ENCODE data around the gene NLRP12.

Gene NLRP12

GRCh38 chr19:53868091-53868891 lies 44.2 kb upstream of the NLRP12 start:
- Histone ChIP-seq H2AFZ (ENCODE audit: low read depth, low read length, severe bottlenecking) (no peak overlapping the region), H3F3A (ENCODE audit: insufficient read depth) (no peaks in the 10 kb centered on the region), H3K4me3 (ENCODE audit: insufficient read depth, low read length, poor library complexity, severe bottlenecking) (no peak overlapping the region), H3K27ac (ENCODE audit: low read depth, low read length) (no peak overlapping the region), H3K9ac (ENCODE audit: low read length) (no peak overlapping the region), H3K9me3 (ENCODE audit: insufficient read depth, low read length) (no peaks in the 10 kb centered on the region), H3K27me3 (ENCODE audit: low read length) (no peaks in the 10 kb centered on the region), H4K20me1 (ENCODE audit: low read depth, low read length) (no peaks in the 10 kb centered on the region), H3K79me2 (ENCODE audit: insufficient read depth, low read length) (no peaks in the 10 kb centered on the region), H3K9me2 (replicated peaks; ENCODE audit: insufficient read depth, low read length) (no peaks in the 10 kb centered on the region), H3K4me2 (ENCODE audit: low read depth, low read length, poor library complexity, severe bottlenecking) (no peak overlapping the region), H3K36me3 (ENCODE audit: low read length) (no peaks in the 10 kb centered on the region)
- TF ChIP-seq EZH2phosphoT487 (conservative IDR thresholded peaks at IDR 0.05; ENCODE audit: low read length) (no peak), CTCF (IDR thresholded peaks at IDR 0.05; ENCODE audit: insufficient read depth, low read length, poor library complexity, severe bottlenecking) (no peak)

GRCh38 chr19:53867225-53868090 lies 43.3 kb upstream of the NLRP12 start, which contains the start of gene MYADM:
Gene MYADM (plus strand): TSS chr19:53867883. CDS start chr19:53873530, 5,647 bp downstream.
- Histone ChIP-seq H3K9ac (ENCODE audit: low read length) (no peak within 1 kb of the TSS), H3K4me3 (ENCODE audit: insufficient read depth, low read length, poor library complexity, severe bottlenecking) (no peak within 1 kb of the TSS)

GRCh38 chr19:53866865-53867224 lies 42.7 kb upstream of the NLRP12 start:
- Histone ChIP-seq H4K20me1 (ENCODE audit: low read depth, low read length) (no peaks in the 10 kb centered on the region), H3K4me2 (ENCODE audit: low read depth, low read length, poor library complexity, severe bottlenecking) (no peak overlapping the region), H3K9ac (ENCODE audit: low read length) (no peak overlapping the region), H3F3A (ENCODE audit: insufficient read depth) (no peaks in the 10 kb centered on the region), H3K9me3 (ENCODE audit: insufficient read depth, low read length) (no peaks in the 10 kb centered on the region), H3K79me2 (ENCODE audit: insufficient read depth, low read length) (no peaks in the 10 kb centered on the region), H3K36me3 (ENCODE audit: low read length) (no peaks in the 10 kb centered on the region), H3K27me3 (ENCODE audit: low read length) (no peaks in the 10 kb centered on the region), H2AFZ (ENCODE audit: low read depth, low read length, severe bottlenecking) (no peak overlapping the region), H3K9me2 (replicated peaks; ENCODE audit: insufficient read depth, low read length) (no peaks in the 10 kb centered on the region), H3K4me3 (ENCODE audit: insufficient read depth, low read length, poor library complexity, severe bottlenecking) (no peak overlapping the region), H3K27ac (ENCODE audit: low read depth, low read length) (no peak overlapping the region)
- TF ChIP-seq CTCF (IDR thresholded peaks at IDR 0.05; ENCODE audit: insufficient read depth, low read length, poor library complexity, severe bottlenecking) (no peak), EZH2phosphoT487 (conservative IDR thresholded peaks at IDR 0.05; ENCODE audit: low read length) (no peak)

More at GRCh38 chr19:53867225-53868090, 43.3 kb upstream of the NLRP12 start, which contains the start of gene MYADM:
- Histone ChIP-seq H3K27ac (ENCODE audit: low read depth, low read length) (no peak within 1 kb of the TSS), H4K20me1 (ENCODE audit: low read depth, low read length) (no peaks in the 10 kb centered on the region), H3K4me2 (ENCODE audit: low read depth, low read length, poor library complexity, severe bottlenecking) (no peak within 1 kb of the TSS), H3F3A (ENCODE audit: insufficient read depth) (no peaks in the 10 kb centered on the region), H2AFZ (ENCODE audit: low read depth, low read length, severe bottlenecking) (no peak within 1 kb of the TSS), H3K36me3 (ENCODE audit: low read length) (no peaks in the 10 kb centered on the region), H3K79me2 (ENCODE audit: insufficient read depth, low read length) (no peaks in the 10 kb centered on the region), H3K9me2 (replicated peaks; ENCODE audit: insufficient read depth, low read length) (no peaks in the 10 kb centered on the region), H3K27me3 (ENCODE audit: low read length) (no peaks in the 10 kb centered on the region), H3K9me3 (ENCODE audit: insufficient read depth, low read length) (no peaks in the 10 kb centered on the region)
- TF ChIP-seq CTCF (IDR thresholded peaks at IDR 0.05; ENCODE audit: insufficient read depth, low read length, poor library complexity, severe bottlenecking) (no peak), EZH2phosphoT487 (conservative IDR thresholded peaks at IDR 0.05; ENCODE audit: low read length) (no peak)
